Caki2 (cell line): ENCODE results near the gene PSMD1. TPM values are rescaled to one million over a fixed set of nuclear protein-coding genes. Genes with fewer than 3 reads are reported as not detected.
A peak's percentile ranks its signal among the peaks of the same experiment; 100 is the strongest.
"Not testable (repeated sequence)": the region's sequence is repeated elsewhere in the genome, so short reads cannot be mapped to it uniquely, and the experiment has no call there.

Source experiments
- DNase-seq: peaks from one replicate; pipeline ENCODE4 v3.0.0-alpha.2; 2015; ENCODE audit warnings: low read depth
- in situ Hi-C: cut with HindIII; loops from 2 replicates; pipeline ENCODE4 v1.10.0; 2016; ENCODE audit warnings: low sequenced_read_pairs, low pct_unique_long_range_greater_than_20kb, mixed read lengths
- total RNA-seq: library from RNA; depleted of rRNA; stranded (reverse); fragments of >200 nt; shearing (Covaris generic); gene quantifications from 2 replicates; pipeline ENCODE4 v1.2.3, GENCODE V29; 2014; ENCODE audit warnings: low replicate concordance

Gene PSMD1
- total RNA-seq, 1 experiment from 2014 or later = 37.6 TPM

DNA sequence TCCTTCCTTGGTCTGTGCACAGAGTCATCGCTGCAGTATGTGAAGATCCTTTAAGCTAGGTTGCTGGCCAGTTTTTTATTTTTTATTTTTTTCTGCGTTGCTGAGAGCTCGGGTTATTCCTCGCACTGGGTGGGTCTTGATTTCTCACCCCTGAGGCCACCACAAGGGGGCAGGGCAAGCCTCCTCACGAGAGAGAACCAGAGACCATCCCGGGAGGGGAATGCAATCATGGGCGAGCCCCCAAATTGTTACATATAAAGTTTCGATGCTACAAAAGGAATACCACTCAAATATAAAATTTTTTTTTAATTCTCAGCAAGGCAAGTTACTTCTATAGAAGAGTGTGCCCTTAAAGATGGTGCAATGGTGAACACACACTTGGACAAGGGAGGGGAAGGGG, 43.3 kb downstream of the PSMD1 start:
- DNase-seq = peak; percentile 11
- in situ Hi-C loops = loop anchor here (25.0 kb wide), 1 partner anchor 312 kb away; no protein-coding TSS in a partner anchor

DNA sequence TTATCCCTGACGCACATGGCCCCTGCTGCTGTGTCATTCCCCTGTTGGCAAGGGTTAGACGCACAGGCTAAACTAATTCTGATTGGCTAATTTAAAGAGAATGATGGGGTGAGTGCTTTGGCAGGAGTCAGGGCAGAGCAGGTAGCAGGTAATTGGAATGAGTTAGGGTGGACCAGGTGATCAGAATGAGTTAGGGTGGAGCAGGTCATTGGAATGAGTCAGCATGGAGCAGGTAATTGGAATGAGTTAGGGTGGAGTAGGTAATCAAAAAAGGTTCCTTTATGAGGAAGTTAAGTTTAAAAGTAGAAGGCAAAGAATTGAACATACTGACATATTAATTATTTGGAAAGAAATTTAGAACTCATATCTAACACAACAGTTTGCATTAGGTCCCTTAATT, 43.7 kb downstream of the PSMD1 start:
- DNase-seq, in situ Hi-C loops: not testable (repeated sequence)

DNA sequence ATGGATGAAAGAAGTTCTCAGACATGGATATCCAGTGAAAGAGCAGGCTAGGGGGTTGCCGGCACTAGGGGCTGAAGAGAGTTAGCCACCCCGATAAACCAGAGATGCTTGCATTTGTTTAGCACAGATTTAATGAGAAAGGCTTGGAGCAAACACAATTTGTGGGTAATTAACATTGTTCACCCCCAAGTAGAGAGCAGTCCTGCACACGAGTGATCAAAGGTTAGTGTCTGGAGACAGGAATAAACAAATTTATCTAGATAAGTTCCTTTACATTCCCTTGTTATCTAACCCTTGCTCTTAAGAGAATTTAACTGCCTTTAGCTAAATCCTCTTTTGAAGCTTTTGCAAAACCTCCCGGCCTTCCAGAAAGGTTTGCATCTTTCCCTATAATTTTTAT, 44.3 kb downstream of the PSMD1 start:
- no peak for DNase-seq
- in situ Hi-C loops = no loop called here

DNA sequence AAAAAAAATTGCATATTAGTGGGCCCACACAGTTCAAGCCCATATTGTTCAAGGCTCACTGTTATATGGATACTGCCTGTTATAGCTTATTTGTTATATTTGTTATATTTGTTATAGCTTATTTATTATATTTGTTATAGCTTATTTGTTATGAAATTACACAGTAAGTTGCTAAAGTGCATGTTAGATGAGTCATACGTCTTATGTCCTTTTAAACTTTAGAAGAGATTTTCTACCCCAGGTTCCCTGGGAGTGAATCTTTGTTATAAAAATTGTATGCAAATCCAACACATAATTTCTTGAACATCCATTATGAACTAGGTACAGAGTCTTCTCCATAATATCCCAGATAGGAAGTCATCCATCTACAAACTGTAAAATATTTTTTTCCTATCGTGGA, 46.1 kb downstream of the PSMD1 start:
- DNase-seq = no peak
- in situ Hi-C loops = no loop called here

DNA sequence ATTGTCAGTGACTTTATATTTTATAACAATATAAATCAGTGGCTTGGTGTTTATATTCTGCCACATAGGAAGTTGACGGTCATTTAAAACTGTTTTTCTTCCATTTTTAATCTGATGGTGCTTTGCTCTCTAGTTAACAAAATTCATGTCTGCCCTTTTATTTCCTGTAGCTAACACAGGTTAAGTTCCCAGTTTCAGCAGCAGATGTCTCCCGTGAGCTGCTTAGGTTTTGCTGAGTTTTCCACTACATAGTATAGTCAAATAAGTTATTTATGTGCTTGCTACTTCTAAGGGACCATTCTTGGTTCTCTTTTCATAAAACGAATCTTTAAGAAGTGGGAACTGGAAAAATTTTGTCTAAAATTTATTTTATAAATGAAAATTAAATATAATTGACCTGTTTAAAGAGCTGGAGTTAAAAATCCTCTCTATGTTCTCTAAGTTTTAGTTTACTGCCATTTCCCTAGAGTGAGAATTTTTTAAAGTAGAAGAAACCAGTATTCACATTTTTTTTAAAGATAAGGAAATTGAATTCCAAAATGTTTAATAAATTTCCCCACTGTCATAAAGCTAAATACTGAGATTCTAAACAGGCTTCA, 47.5 kb downstream of the PSMD1 start:
- in situ Hi-C loops = no loop called here
- peak; percentile 59 for DNase-seq

DNA sequence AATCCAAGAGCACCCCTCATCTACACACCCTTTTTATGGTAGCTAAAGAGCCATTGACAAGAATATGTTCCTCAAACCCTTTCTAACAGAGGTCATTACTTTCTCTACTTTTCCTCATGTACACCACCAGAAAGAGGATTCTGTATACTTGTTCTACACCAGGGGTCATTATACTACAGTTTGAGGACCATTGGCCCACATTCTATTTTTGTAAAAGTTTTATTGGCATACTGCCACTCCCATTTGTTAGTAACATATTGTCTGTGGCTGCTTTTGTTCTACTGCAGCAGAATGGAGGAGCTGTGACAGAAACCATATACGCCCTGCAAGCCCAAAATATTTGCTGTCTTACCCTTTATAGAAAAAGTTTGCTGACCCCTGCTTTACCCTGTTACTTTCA, 53.9 kb downstream of the PSMD1 start:
- in situ Hi-C loops = no loop called here
- peak; percentile 28 for DNase-seq

DNA sequence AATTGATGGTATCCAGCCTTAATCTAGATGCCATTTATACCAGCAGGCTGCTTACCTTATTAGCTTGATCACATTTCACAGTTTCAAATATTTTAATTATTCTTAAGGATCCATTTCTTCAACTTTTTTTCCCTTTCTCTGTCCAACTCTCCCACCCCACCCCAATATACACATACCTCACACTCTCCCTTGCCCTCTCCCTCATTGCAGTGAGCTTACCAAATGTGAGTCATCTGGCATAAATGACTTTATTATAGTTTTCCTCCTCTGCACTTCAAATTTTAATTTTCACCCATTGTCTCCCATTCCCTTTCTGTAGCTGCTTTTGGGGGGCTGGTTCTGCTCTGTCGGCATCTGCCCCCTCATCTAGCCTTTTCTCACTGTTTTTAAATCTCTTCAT, 55.3 kb downstream of the PSMD1 start:
- DNase-seq = no peak
- in situ Hi-C loops = no loop called here

DNA sequence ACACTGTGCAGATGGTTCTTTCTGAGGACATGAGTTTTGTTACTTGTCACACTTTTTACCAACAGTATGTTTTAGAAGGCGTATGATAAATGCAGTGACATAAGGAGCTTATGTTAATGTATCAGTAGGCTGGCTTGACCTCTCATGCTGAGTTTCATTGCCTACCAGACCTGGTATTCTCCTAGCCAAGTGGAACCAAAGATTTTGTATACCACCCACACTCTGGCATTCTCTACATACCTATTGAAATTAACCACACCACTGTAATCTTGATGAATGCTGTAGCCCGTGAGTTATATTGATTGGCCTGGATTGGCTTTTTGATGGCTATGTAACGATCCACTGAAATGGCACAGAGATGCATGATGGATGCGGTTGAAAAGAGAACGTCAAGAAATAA, 56.8 kb downstream of the PSMD1 start:
- no peak for DNase-seq
- in situ Hi-C loops = no loop called here

DNA sequence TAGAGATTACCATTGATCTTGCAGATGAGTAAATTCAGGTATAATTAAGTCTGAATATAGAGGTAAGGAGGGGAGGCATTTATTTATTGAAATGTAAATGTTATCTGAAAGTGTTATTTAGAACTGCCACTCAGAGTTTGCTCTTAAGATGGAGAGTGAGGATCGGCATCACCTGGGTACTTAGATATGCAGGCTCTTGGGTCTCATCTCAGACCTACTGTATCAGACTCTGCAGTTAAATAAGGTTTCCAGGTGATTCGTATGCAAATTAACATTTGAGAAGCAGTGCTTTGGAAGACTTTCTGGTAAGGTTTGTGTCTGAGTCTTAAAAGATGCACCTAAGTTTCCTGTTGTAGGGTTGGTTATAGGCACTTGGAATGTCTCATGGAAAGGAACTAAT, 59.0 kb downstream of the PSMD1 start:
- in situ Hi-C loops = no loop called here
- no peak for DNase-seq

DNA sequence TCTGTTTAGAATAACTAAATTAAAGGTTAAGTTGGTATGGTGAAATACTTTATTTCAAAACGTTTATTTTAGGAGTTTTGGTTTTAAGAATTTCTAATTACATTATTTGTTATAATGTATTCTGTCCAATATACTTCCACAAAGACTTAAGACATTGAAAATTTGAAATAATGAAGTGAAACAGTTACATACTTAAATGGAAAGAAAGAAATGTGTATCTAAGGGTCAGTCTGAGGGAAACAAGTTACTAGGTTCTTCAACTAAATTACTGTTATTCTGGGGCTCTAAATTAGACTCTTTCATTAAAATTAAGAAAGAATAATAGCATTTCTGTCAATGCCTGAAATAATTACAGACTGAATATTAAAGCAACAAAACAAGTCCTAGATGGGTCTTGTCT, 60.5 kb downstream of the PSMD1 start:
- in situ Hi-C loops = no loop called here
- DNase-seq = no peak

DNA sequence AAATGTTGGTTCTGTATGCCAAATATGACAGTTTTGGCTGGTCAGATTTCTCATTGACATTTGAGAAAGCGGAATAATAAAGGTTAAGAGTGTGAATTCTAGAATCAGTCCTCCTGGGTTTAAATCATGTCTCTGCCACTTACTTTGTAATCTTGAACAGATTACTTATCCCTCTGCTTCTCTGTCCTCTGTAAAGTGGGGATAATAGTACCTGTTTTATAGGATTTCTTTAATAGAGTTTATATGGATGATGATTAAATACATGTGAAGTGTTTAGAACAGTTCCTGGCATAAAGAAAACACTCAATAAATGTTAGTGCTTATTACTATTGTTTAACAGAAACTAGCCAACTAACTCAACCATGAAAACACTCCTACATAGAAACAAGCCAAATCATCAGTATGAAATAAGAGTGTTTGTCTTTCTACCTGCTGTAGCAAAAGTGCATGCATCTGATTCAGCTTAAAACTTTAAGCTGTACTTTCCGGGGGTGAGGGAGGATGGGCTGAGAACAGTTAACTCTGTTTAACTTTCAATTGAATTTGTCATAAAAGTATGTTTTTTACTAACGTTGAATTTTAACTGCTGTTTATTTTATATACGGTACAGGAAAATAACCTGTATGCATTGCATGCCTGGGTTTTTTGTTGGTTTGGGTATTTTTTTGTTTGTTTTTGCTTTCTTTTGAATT, 61.4 kb downstream of the PSMD1 start:
- in situ Hi-C loops = no loop called here
- DNase-seq = peak; percentile 54

DNA sequence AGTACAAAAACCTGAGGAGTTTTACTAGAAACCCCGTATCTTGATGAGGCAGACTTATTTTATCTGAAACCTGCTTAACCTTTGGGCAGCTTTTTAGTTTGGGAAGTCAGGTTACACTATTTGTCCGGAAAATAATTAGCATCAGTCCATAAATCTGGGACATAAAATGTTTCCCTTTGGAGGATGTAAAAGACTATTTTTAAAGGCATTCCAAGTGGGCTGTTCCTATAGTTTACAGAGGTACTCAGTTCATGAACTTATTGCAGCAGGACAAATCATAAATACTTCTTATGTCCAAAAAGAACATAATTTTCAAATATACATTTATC, 61.9 kb downstream of the PSMD1 start:
- in situ Hi-C loops = no loop called here
- DNase-seq = no peak

DNA sequence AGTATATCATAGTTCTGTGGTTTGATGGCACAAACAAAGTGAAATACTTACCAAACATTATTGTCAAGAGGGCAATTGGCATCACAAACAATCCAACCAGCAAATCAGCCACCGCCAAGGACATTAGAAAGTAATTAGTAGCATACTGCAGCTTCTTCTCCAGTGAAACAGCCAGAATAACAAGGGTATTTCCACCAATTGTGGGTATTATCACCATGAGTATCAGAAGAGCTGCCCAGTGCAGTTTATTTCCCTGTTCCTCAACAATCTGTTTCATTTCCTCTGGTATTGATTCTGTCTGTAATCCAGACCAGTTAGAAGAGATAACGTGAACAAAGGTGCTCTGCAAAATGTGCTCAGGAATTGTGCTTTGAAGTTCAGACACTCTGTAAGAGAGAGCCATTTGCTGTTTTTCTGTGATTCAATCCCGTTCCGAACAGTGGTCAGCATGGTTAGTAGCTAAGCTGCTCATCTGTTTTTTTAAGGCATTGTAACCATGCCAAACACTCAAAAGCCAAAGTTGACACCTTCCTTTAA, 66.8 kb downstream of the PSMD1 start:
- in situ Hi-C loops = no loop called here

DNA sequence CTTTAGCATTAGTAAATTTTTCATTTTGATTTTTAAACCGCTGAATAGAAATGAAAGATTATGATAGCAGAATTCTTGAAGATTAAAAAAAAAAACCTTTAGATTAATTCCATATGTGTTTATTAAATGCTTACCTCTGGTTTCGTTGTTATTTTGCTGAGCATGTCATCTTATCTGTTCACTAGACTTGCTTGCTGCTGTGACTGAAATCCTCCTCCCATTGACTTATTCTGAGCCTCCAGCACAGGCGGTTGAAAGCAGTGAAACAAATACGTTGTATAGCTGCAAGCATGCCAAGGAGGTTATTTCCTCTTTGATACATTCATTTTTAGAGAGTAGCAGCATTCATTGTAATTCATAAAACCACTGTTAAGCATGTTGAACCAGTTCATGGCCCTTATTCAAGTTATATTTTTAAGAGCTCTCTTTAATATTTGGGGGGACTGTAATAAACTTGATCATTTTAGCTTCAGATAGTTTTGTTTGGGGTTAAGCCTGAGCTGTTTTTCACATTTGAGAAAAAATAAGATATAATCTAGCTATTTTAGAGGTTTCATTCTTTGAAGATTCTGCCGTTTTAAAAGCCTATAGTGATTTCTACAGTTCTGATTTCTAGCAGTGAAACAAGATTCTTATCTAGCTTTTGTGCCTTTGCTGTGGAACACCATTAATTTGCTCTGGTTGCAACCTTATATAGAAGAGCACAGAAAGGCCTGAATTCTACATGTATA, 68.3 kb downstream of the PSMD1 start, which contains the start of gene HTR2B:
HTR2B (minus strand) TSS at position 205 of the 731 bp plus-strand sequence. CDS start 1,278 bp downstream, outside the sequence.
- no peak for DNase-seq
- in situ Hi-C loops = no loop called here

More for the DNA sequence above, 66.8 kb downstream of the PSMD1 start:
- peak; percentile 53 for DNase-seq

DNA sequence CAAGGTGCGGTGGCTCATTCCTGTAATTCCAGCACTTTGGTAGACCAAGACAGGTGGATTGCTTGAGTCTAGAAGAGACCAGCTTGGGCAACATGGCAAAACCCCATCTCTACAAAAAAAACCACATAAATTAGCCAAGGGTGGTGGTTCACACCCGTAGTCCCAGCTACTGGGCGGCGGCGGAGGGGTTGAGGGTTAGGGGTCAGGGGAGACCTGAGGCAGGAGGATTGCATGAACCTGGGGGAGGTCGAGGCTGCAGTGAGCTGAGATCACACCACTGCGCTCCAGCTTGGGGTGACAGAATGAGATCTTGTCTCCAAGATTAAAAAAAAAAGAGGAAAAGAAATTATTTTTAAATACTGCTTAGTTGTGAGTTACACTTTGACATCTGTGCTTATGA, 69.5 kb downstream of the PSMD1 start:
- DNase-seq = no peak
- in situ Hi-C loops = no loop called here

DNA sequence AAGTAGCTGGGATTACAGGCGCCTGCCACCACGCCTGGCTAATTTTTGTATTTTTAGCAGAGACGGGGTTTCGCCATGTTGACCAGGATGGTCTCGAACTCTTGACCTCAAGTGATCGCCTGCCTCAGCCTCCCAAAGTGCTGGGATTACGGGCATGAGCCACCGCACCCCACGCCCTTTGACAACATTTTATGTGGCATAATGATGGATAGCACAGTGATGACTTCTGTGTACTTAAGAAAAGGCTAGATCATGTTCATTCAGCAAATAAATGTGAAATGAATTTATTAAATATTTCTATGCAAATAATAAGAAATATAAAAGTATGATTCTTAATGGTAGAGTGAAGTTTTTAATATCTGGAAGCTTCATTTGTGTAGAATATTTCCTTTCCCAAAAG, 70.8 kb downstream of the PSMD1 start:
- in situ Hi-C loops = no loop called here
- peak; percentile 43 for DNase-seq

DNA sequence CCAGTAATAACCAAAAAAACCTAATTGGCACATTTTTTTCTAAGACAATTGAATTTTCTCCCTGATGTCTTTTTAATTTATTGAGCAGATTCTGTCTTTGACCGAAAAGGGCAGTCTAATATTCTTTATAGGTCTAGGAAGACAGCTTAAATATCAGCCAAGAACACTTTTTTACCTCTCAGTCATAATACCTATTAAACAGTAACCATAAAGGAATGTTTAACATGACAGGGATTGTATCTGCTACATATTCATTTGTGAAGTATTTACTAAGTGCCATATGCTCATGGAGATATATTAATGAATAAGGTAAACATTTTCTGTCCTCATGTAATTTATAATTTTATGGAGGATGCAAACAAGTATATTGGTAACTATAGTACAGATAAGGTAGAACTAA, 71.3 kb downstream of the PSMD1 start:
- in situ Hi-C loops = no loop called here
- peak; percentile 27 for DNase-seq

DNA sequence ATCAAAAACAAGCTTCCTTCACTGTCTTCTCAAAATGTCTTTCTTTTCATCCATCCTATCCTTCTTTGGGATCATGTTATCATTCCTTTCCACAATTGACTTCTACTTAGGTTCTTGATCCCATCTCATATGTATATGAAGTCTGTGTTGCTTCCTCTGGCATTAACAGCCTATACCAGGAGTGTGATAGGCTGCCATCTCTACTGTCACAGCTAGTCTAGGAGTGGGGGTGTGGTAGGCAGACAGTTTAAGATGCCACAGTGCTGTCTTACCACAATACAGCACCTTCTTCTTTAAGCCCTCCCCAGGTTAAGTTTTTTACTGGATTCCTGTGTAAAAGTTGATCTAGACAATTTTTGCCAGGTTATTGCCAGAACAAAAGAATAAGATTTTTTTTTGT, 71.9 kb downstream of the PSMD1 start:
- in situ Hi-C loops = no loop called here

DNA sequence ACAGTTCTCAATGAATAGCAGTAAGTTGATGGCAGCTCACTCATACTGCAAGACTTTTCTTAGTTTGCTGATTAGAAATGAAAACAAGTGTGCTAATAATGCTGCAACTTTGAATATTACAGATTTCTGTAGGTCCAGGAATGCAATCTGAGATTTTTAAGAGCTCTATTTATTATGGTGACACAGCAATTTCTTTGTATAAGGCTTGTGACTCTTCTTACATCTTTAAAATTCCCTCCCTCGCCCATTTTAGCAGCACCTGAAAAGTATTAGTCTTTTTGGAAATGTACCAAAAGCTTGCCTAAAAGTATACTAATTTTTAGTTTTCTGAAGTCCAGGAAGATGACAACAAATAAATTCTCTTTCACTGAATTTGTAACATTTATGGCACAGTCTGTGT, 72.5 kb downstream of the PSMD1 start:
- in situ Hi-C loops = no loop called here
- DNase-seq = no peak

More for the DNA sequence above, 71.9 kb downstream of the PSMD1 start:
- DNase-seq = peak; percentile 19
